ENCODE data around the gene CNRIP1.
A peak's percentile ranks its signal among the peaks of the same experiment; 100 is the strongest.
"Not testable (repeated sequence)": the region's sequence is repeated elsewhere in the genome, so short reads cannot be mapped to it uniquely, and the experiment has no call there.

CNRIP1 gene, protein sequence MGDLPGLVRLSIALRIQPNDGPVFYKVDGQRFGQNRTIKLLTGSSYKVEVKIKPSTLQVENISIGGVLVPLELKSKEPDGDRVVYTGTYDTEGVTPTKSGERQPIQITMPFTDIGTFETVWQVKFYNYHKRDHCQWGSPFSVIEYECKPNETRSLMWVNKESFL

DNA sequence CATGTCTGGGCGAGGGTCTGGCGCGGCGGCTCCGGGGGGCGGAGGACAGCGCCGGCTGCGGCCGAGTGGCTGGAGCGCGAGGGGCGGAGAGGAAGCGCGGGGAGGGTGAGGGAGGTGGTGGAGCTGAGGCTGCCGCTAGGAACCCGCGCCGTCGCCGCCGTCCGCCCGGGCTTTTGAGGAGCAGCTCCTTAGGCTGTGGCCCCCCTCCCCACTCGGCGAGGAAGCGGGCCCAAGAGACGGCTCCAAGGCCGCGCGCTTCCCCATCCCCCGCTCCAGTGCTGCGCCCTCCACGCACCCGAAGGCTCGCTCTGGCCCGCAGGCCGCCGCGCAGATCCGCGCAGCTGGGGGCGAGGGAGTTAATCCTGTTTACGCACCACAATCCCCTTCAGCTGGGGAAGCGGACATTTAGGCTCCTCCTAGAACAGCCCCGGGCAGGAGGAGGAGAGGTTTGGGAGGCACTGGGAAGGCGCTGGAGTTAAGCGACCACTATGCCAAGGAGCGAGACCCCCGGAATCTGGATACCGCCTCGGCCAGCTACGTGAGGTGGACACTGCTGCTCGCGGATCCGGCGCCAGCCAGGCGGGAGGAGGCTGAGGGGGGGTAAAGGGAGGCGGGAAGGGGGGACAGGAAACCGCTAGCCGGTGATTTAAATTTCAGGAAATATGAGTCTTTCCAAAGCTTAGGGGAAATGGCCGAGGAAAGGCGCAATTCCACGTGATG, at the start of gene CNRIP1:
TSS of gene CNRIP1 (minus strand) at position 552 of the 720 bp plus-strand sequence. CDS start at position 3, 549 bp downstream.
- no peak for DNase-seq (ENCODE audit: low read depth in 2 of 2)

DNA sequence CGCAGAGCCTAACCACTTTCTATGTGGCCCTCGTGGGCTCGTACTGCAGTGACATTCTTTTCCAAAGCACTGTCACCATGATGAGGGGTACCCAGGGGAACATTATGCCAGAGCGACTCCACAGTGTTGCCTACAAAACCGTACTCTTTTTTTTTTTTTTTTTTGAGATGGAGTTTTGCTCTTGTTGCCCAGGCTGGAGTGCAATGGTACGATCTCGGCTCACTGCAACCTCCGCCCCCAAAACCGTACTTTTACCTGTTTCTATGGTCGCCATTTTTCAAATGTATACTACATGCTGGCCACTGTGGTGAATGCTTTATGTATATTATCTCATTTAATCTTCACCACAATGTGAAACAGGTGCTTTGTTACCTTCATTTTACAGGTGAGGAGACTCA, 49.6 kb upstream of the CNRIP1 start:
- no peak for DNase-seq (ENCODE audit: low read depth in 2 of 2)

DNA sequence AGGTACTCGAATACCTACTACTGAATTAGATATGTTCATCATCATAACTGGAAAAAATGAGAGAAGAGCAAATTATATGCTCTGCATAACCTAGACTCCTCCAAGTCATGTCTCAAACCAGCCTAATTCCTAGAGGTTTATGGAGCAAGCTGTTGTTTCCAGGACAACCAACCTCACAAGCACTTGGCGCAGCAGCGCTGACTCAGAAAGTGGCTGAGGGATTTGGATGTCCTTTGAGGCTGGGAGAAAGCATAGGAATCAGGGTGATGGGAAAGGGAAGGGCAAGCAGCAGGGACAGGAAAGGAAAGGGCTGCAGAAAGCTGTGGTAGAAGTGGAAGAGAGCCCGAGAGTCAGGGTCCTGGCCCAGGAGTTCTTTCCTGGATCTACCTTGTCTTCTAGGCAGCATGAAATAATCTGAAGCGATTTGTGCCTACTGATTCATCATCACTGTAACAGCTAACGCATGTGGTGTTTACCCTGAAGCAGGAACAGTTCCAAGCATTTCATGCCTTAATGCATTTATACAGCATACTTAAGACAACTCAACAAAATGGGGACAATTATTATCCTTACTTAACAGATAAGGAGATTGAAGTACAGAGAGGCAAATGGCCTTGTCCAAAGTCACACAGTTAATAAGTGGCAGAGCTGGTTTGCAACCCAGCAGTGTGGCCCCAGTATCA, 49.0 kb upstream of the CNRIP1 start:
- DNase-seq (ENCODE audit: low read depth in 2 of 2): no peak

DNA sequence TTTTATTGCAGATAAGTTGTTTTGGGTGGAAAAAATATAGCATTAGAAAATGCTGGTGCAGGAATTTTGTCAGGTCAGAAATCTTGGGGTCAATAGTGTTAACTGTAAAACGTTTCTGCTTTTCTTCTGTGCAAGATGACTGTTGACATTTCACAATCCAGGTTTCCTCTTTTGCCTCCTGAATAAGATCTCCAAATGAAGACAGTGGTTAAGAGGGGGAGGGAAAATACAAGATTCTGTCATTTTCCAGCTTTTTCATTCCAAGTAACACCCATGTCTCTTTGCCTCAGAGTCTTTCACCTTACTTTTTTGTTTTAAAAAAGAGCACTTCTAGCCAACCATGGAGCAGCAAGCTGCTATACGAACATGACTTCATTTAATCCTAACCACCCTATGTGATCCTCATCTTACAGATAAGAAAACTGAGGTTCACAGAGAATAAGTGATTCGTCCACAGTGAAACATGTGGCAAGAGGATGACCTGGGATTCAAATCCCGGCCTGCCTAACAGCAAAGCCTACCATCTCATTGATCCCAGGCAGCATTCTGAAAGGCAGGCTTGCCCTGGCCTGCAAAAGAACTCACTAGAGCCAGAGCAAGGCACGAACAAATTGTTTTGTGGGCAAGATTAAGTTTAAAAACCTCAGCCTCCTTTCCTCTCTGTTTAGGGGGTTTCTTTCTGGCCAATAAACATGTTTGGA, 48.4 kb upstream of the CNRIP1 start:
- DNase-seq (ENCODE audit: low read depth in 2 of 2): no peak

DNA sequence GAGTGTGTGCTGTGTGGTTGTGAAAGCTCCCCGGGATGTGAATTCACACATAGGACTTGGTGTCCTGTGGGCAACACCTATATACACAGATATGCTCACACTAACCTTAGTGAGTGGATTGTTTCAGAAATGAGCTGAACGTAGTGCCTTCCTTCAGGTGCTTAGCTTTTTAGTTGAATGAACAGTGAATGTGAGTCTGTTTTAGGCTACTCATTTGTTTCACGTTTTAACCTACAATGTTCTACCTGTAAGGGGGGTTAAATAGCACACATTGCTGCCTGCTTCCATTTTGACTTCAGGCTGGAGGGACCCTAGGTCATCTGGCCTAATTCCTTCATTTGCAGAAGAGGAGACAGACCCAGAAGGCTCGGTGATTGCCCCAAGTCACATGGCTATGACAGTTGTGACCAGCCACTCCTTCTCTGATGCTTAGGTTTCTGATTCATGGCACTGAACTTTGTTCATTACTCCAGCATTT, 46.4 kb upstream of the CNRIP1 start:
- DNase-seq (ENCODE audit: low read depth in 2 of 2): no peak

DNA sequence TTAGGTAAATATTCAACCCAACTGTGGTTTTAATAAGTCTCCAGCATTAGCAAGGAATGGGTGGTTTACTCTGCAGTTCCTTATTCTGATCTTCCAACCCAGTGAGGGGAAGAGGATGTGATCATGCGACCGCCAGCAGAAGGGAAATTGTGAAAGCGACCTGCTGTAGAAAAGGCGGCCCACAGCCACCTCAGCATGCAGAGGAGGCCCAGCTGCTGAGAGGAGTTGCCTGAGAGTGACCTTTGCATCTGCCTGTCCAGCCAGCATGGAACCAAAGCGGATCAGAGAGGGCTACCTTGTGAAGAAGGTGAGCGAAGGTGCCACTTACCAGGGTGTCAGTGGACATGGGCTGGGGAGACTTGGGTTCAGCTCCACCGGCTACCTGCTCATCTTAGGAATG, 45.3 kb upstream of the CNRIP1 start, which contains the start of gene PLEK:
TSS of gene PLEK (plus strand) at position 196 of the 400 bp plus-strand sequence. CDS start at position 266, 70 bp downstream.
- no peak for DNase-seq (ENCODE audit: low read depth in 2 of 2)

DNA sequence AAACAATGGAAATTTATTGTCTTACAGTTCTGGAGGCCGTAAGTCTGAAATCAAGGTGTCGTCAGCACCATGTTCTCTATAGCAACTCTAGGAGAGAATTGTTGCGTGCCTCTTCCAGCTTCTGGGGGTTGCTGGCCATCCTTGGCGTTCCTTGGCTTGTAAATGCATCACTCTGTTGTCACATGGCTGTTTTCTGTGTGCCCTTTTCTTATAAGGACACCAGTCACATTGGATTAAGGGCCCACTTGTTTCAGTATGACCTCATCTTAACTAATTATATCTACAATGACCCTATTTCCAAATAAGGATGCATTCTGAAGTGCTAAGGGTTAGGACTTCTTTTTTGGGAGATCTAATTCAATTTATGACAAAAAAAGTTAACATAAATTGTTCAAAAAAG, 44.0 kb upstream of the CNRIP1 start:
- no peak for DNase-seq (ENCODE audit: low read depth in 2 of 2)

DNA sequence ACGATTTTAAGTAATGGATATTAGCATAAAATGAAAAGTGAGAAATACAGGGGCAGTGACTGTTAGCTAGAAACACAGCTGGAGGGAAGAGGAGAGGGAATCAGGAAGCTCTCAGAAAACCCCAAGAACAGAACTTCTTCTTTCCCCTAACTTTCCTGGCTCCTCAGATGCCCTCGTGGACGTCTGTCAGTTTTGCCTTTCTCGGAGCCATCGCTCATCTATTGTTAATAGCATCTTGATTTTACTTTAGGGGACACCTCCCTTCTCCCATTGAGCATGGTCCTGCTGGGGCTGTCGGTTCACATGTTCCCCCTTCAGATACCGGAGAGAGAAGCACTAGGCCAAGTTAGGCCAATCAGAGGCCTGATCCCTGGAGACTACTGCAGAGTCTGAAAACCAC, 43.0 kb upstream of the CNRIP1 start:
- DNase-seq (ENCODE audit: low read depth in 2 of 2): no peak

DNA sequence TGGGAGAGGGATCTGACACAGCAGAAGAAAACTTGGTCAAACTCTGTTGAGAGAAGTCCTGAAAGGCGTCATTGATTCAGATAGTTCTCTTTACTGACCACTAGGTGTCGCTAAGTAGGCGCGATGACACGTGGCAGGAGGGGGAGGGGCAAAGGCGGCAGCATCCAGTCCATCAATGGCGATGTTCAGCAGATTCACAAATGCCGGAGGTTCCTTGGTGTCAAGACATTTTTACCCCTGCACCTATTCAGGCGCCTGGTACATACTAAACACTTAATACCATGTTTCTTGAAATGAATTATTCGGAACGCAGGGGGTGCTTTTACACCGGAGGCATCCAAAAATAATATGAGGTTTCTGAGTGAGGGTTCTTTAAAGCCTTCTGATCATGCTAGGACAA, 42.3 kb upstream of the CNRIP1 start:
- peak; percentile 55 to 62 for DNase-seq (ENCODE audit: low read depth in 2 of 2)

DNA sequence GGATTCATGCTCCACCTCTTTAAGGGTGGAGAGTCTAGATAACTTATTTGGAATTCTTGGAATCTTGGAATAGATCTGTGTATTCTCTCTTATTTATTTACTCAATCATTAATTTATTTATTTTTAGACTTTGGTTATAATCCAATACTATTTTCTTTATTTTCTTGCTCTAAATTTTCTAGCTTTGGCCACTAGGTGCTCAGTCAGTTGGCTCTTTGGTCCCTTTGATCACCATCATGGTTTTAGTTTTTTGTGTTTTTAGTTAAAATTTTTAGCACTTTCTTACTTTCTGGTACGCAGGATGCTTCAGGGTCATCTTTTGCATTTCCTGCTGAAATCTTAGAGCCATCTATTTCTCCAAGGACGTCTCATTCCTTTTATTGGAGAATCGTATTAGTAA, 40.1 kb upstream of the CNRIP1 start:
- no peak for DNase-seq (ENCODE audit: low read depth in 2 of 2)

DNA sequence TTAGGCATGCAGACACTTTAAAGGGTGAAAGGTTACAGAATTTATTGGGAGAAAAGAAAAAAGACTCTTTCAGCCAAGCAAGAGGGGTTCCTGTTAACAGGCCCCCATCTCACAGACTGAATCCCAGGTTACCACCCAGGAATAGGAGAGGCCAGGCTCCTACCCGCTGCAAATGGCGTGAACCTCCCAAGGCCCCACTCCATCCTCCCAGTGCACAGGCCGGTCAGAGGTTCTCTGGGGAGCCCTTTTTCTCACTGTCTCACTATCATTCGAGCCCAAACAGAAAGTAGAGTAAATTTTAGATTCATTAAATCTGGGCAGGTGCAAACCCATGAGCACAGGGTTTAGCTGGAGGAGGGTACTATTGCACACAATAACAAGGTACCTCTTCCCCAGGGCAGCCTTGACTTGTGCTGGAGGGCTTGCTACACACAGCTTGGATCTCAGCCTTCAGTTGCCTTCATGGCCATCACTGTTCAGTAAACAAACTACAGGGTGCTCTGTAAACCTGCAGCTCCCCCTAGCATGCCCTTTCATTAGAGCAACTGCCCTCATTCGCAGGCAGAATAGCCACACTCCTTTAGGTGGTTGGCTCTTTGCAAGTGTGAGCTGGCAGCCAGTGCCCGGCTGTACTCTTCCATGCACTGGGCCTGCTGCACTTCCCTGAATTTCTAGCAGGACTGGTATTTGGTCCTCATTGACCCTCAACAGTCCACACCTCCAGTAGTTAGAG, 38.0 kb upstream of the CNRIP1 start:
- DNase-seq (ENCODE audit: low read depth in 2 of 2): no peak

DNA sequence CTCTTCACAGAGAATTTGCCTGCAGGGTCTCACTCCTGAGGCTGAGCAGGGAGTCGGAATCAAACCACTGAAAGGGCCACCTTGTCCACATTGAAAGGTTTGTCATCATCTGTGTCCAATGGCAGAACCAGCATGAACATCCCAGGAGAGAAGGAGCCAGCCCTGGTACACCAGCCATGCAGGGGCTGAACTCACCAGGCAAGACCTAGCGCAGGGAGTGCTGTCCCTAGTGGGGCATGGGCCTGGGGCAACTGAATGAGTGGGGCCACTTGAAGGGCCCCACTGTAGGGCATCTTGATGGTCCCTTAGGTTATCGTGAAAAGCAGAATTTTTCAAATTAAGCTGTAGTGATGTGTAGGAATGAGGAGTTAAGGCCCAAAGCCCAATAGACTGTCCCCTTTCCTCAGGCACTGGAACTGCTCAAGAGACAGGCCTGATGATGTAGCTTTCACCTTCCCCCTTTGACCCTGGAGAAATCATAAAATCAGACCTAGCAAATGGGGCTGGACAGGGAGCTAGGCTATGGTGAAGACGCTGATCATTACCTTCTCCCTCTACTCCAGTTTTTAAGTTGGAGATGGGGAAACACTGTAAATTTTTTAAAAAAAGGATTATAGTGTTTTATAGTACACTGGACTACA, 37.0 kb upstream of the CNRIP1 start:
- DNase-seq (ENCODE audit: low read depth in 2 of 2): no peak

DNA sequence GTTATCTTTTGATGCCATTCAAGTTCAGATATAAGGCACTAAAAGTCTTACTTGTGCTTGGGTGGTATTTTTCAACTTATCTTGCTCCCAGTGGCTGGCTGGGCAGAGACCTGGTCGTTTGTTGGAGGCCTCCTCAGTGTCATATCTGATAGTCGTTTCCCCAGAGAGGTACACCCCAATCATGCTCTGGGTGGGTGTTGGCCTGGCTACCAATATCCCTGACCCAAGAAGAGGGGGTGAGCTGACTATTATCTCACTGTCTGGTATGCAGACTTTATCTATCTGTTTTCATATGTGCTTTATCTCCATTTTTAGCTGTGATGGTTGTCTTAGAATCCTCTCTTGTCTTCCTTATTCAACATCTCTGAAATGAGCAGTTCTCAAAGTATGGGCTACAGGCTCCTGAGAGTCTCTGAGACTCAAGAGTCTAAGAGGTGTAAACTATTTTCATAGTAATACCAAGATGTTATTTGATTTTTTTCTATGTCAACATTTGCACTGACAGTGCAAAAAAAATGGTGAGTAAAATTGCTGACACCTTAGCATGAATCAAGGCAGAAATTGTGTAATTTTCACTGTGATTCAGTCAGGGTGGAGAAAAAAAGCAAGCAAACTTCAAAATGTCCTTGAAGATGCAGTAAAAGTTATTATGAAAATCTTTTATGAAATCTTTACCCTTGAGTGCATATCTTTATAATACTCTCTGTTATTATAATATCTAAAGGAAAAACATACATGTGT, 33.1 kb upstream of the CNRIP1 start:
- no peak for DNase-seq (ENCODE audit: low read depth in 2 of 2)

DNA sequence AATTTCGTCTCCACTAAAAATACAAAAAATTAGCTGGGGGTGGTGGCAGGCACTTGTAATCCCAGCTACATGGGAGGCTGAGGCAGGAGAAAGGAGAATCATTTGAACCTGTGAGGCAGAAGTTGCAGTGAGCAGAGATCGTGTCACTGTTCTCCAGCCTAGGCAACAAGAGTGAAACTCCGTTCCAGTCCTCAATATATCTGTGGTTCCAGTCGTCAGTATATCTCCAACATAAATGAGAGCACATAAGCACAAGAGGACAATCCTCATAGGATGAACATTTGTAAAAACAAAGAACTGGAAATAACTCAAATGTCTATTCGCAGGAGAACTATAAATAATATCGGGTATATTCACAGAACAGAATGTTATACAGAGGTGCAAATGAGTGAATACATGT, 32.2 kb upstream of the CNRIP1 start:
- no peak for DNase-seq (ENCODE audit: low read depth in 2 of 2)

DNA sequence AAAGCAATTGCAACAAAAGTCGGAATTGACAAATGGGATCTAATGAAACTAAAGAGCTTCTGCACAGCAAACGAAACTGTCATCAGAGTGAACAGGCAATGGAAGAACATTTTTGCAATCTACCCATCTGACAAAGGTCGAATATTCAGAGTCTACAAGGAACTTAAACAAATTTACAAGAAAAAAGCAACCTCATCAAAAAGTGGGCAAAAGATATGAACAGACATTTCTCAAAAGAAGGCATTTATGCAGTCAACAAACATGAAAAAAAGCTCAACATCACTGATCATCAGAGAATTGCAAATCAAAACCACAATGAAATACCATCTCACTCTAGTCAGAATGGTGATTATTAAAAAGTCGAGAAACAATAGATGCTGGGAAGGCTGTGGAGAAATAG, 29.3 kb upstream of the CNRIP1 start:
- not testable (repeated sequence) for DNase-seq (ENCODE audit: low read depth in 2 of 2)

DNA sequence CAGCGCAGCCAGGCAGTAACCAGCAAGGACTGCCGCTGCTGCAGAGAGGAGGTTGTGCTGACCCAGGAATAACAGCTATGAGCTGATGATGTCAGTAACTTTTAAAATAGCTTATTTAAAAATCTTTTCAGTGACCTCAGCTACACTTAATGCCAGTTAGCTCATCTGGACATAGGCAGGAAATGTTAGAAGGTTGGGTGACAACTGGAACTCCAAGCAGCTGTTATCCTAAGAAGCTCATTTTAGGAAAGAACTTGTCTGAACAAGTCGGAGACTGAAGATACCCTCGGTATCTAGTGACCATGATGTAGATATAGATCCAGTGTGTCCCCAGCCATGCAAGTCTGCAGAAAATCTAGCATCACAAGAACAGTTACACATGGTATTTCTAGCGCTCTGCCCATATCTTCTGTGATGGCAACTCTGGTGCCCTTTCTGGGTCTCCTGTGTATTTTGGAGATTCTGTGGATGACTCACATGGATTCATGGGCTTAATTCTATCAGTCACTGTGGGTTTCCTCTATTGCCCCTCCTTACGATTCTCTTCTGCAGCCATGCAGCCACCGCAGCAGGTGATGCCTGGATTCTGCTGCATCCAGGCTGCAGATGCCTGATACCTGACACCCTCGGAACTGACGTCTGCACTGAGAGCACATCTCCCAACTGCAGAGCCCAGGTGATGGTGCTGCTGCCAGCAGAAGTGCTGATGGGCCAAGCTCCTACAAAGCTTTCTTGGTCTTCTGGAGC, 25.6 kb upstream of the CNRIP1 start:
- no peak for DNase-seq (ENCODE audit: low read depth in 2 of 2)

DNA sequence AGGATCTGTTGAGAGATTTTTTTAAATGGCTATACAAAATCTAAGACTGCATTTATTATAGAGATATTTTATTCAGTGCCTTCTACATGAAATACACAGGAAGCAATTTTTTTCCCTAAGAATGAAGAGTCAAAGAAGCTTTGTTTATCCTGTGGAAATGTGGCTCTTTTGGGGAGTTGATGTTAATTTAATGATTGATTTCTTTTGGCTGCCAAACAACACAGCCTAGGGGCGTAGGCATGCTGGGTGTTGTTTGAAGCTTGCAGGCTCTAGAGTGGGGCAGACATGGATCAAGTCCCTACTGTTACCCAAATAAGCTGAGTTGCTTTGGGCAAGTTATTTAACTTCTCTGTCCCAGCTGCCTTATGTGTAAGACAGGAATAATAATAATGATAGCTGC, 24.3 kb upstream of the CNRIP1 start:
- no peak for DNase-seq (ENCODE audit: low read depth in 2 of 2)

DNA sequence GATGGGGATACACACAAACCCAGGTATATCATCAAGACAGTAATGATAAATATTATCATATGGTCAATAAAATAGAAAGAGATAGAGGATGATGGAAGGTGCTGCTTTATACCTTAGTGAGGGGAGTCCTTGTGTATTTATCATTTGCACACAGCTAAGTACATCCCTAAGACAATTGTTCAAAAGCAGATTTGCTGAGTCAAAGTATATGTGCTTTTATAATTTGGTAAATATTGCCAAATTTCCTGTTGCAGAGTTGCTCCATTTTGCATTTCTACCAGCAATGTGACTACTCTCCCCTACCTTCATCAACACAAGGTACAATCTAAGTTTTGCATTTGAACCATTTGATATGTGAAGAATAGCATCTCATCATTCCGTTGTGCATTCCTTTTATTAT, 22.7 kb upstream of the CNRIP1 start:
- no peak for DNase-seq (ENCODE audit: low read depth in 2 of 2)

DNA sequence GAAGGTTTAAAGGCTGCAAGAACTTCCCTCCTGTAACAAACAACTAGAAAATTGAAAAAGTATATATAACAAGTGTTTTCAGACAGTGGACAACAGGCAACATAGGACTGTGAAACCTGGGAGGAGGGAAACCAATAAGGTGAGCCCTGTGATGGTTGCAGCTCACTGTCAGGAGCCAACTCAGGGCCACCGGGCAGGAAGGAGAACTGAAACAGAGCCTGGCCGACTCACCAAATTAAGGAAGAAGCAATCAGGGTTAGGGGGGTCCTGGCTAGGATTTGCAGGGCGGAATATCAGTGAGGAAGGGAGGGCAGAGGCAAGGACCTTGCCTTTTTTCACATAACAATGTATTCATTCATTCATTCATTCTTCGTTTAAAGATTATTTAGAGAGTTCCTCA, 21.8 kb upstream of the CNRIP1 start:
- DNase-seq (ENCODE audit: low read depth in 2 of 2): no peak

DNA sequence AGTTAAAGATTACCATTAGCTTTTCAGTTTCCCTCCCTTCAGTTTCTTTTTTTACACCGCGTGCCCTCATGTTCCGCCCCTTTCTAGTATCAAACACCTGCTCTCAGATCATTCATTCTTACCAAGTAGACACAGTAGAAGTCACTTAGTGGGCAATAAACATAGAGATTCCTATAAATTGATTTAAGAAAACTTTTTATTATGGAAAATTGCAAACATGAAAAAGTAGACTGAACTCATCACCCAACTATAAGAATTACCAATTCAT, 21.2 kb upstream of the CNRIP1 start:
- no peak for DNase-seq (ENCODE audit: low read depth in 2 of 2)
